ENCODE measurements around the gene TMCC2. TPM values are rescaled to one million over a fixed set of nuclear protein-coding genes. Genes with fewer than 3 reads are reported as not detected.
"Not testable (repeated sequence)": the region's sequence is repeated elsewhere in the genome, so short reads cannot be mapped to it uniquely, and the experiment has no call there.

Gene TMCC2
- total RNA-seq, 1 experiment from 2014 or later = 2.2 TPM

DNA sequence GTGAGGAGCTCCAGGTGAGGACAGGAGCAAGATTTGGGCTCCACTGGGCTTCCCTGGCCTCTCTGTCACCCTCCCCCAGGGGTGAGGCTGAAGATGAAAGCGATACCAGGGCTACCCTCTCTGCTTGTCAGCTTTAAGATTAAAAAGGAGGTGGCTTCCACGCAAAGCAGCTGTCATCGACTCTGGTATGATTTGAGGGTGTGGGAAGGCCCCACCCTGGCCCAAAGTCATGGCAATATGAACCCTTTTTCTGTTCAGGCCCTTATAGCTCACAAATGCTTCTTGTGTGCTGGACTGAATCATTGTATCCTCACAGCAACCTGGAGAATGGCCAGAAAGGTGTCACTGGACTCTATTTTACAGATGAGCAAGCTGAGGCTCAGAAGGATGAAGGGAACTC lies 52.2 kb downstream of the TMCC2 start:
- H3K4me1 ChIP-seq (ENCODE audit: insufficient read depth, low read length, poor library complexity, severe bottlenecking) = peaks cover 3% of the 10 kb centered on the region
- POLR2A ChIA-PET (ENCODE audit: low non-redundant PET) = no interaction called here

DNA sequence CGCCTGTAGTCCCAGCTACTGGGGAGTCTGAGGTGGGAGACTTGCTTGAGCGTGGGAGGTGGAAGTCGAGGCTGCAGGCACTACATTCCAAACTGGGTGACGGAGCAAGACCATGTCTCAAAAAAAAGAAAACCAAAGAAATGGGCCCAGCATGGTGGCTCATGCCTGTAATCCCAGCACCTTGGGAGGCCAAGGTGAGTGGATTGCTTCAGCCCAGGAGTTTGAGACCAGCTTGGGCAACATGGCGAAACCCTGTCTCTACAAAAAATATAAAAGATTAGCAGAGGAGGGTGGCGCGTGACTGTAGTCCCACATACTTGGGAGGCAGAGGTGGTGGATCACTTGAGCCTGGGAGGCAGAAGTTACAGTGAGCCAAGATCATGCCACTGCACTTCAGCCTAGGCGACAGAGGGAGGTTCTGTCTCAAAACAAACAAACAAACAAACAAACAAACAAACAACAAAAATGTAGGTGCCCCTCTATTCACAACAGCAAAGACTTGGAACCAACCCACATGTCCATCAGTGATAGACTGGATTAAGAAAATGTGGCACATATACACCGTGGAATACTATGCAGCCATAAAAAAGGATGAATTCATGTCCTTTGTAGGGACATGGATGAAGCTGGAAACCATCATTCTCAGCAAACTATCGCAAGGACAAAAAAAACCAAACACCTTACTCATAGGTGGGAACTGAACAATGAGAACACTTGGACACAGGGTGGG lies 53.1 kb downstream of the TMCC2 start:
- H3K4me3 ChIP-seq (ENCODE audit: low read depth, low read length, poor library complexity, severe bottlenecking); H3K27me3 ChIP-seq (replicated peaks; ENCODE audit: insufficient read depth, low read depth, low read length, poor library complexity); POLR2A ChIA-PET (ENCODE audit: low non-redundant PET); H3K36me3 ChIP-seq (ENCODE audit: insufficient read depth, low read length, poor library complexity, severe bottlenecking); BruUV-seq (replicated peaks); H3K4me1 ChIP-seq (ENCODE audit: insufficient read depth, low read length, poor library complexity, severe bottlenecking); intact Hi-C loops (cut with micrococcal nuclease; ENCODE audit: unreplicated experiment); H3K27ac ChIP-seq (ENCODE audit: low read depth, low read length, poor library complexity, severe bottlenecking); DNase-seq (ENCODE audit: low spot score); H3K9me3 ChIP-seq (ENCODE audit: low read depth, low read length, poor library complexity, severe bottlenecking): not testable (repeated sequence)
- CTCF ChIA-PET = interaction anchor here (0.5 to 0.7 kb wide), 2 partner anchors 74 to 110 kb away, joined by 3 read pairs; no protein-coding TSS in a partner anchor

More for the DNA sequence above, 52.2 kb downstream of the TMCC2 start:
- intact Hi-C loops (cut with micrococcal nuclease; ENCODE audit: unreplicated experiment) = no loop called here
- Histone ChIP-seq H3K27me3 (replicated peaks; ENCODE audit: insufficient read depth, low read depth, low read length, poor library complexity) (no peaks in the 10 kb centered on the region), H3K9me3 (ENCODE audit: low read depth, low read length, poor library complexity, severe bottlenecking) (no peaks in the 10 kb centered on the region), H3K4me3 (ENCODE audit: low read depth, low read length, poor library complexity, severe bottlenecking) (no peak overlapping the region), H3K36me3 (ENCODE audit: insufficient read depth, low read length, poor library complexity, severe bottlenecking) (no peaks in the 10 kb centered on the region), H3K27ac (ENCODE audit: low read depth, low read length, poor library complexity, severe bottlenecking) (no peak overlapping the region)
- no TSS peak for BruUV-seq (replicated peaks)
- TF ChIP-seq, protein P1, sequence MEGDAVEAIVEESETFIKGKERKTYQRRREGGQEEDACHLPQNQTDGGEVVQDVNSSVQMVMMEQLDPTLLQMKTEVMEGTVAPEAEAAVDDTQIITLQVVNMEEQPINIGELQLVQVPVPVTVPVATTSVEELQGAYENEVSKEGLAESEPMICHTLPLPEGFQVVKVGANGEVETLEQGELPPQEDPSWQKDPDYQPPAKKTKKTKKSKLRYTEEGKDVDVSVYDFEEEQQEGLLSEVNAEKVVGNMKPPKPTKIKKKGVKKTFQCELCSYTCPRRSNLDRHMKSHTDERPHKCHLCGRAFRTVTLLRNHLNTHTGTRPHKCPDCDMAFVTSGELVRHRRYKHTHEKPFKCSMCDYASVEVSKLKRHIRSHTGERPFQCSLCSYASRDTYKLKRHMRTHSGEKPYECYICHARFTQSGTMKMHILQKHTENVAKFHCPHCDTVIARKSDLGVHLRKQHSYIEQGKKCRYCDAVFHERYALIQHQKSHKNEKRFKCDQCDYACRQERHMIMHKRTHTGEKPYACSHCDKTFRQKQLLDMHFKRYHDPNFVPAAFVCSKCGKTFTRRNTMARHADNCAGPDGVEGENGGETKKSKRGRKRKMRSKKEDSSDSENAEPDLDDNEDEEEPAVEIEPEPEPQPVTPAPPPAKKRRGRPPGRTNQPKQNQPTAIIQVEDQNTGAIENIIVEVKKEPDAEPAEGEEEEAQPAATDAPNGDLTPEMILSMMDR (conservative IDR thresholded peaks at IDR 0.05; ENCODE audit: low read depth, low read length) = no peak
- TF ChIP-seq EZH2 (IDR thresholded peaks at IDR 0.05; ENCODE audit: borderline replicate concordance, low read depth, low read length, poor library complexity, severe bottlenecking) = no peak
- DNase-seq (ENCODE audit: low spot score) = no peak
- CTCF ChIA-PET = no interaction called here

DNA sequence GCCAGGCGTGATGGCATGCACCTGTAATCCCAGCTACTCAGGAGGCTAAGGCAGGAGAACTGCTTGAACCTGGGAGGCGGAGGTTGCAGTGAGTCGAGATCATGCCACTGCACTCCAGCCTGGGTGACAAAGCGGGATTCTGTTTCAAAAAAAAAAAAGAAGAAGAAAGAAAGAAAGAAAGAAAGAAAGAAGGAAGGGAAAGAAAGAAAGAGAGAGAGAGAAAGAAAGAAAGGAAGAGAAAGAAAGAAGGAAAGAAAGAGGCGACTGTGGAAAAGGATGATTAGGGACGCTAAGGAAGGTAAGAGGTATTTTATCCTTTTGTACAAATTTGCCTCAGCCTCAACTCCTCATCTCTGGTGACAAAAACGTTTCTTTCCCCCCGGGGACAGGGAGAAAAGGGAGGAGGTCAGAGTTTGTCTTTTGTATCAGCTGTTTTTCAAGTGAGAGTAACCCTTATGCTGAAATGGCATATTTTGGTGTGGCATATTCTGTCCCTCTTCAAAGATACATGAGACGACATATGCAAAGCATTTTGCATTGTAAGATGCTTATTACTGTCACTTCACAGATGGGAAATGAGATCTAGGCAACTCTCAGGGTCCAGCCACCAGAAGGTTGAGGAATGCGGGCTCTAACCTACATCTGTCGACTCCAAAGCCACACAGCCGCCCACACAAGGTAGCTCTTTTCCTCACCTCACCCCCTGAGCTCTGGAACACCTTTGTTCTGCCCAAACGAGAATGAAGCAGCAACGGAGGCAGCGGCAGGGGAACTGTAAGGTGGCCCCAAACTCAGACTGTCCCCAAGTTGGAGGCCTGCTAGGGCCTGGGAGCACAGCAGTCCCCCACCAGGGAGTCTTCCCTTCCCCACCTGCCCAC lies 55.8 kb downstream of the TMCC2 start:
- no peak overlapping the region for H3K4me3 ChIP-seq (ENCODE audit: low read depth, low read length, poor library complexity, severe bottlenecking)
- peaks cover 3% of the 10 kb centered on the region for H3K4me1 ChIP-seq (ENCODE audit: insufficient read depth, low read length, poor library complexity, severe bottlenecking)
- intact Hi-C loops (cut with micrococcal nuclease; ENCODE audit: unreplicated experiment) = no loop called here
- H3K9me3 ChIP-seq (ENCODE audit: low read depth, low read length, poor library complexity, severe bottlenecking) = no peaks in the 10 kb centered on the region
- H3K36me3 ChIP-seq (ENCODE audit: insufficient read depth, low read length, poor library complexity, severe bottlenecking) = no peaks in the 10 kb centered on the region
- CTCF ChIA-PET = interaction anchor here (0.6 to 1.6 kb wide), 2 partner anchors 202 to 206 kb away, joined by 3 to 4 read pairs; no protein-coding TSS in a partner anchor
- no peak for DNase-seq (ENCODE audit: low spot score)
- POLR2A ChIA-PET (ENCODE audit: low non-redundant PET) = no interaction called here
- TF ChIP-seq, protein P1 (conservative IDR thresholded peaks at IDR 0.05; ENCODE audit: low read depth, low read length) = no peak
- TF ChIP-seq EZH2 (IDR thresholded peaks at IDR 0.05; ENCODE audit: borderline replicate concordance, low read depth, low read length, poor library complexity, severe bottlenecking) = no peak
- H3K27ac ChIP-seq (ENCODE audit: low read depth, low read length, poor library complexity, severe bottlenecking) = no peak overlapping the region
- no TSS peak for BruUV-seq (replicated peaks)
- no peaks in the 10 kb centered on the region for H3K27me3 ChIP-seq (replicated peaks; ENCODE audit: insufficient read depth, low read depth, low read length, poor library complexity)

Measured in A673 (cell line).